Karpas-422 (cell line): ENCODE measurements around the gene CX3CL1. TPM values are rescaled to one million over a fixed set of nuclear protein-coding genes. Genes with fewer than 3 reads are reported as not detected.

Source experiments
- DNase-seq: peaks from one replicate; pipeline ENCODE4 v3.0.0-alpha.2; 2015
- H2AFZ ChIP-seq: fragments of 200-600 bp; sonication (generic); 2 replicates; pipeline ENCODE4 v1.6.1; 2014; ENCODE audit warnings: antibody characterized with exemption, low read length, mixed read lengths
- H3K27ac ChIP-seq: fragments of 200-600 bp; sonication (generic); 2 replicates; pipeline ENCODE4 v1.5.1; 2014; ENCODE audit warnings: mild to moderate bottlenecking, low read length, moderate library complexity
- H3K27me3 ChIP-seq: fragments of 200-600 bp; sonication (generic); 2 replicates; pipeline ENCODE4 v1.6.1; 2014; ENCODE audit warnings: low read length, mixed read lengths
- H3K36me3 ChIP-seq: fragments of 200-600 bp; sonication (generic); 2 replicates; pipeline ENCODE4 v1.6.1; 2014; ENCODE audit warnings: low read length, mixed read lengths; ENCODE audit not compliant: insufficient read depth
- H3K4me1 ChIP-seq: fragments of 200-600 bp; sonication (generic); 2 replicates; pipeline ENCODE4 v1.6.1; 2014; ENCODE audit warnings: mild to moderate bottlenecking, low read length, mixed read lengths
- H3K4me2 ChIP-seq: fragments of 200-600 bp; sonication (generic); 2 replicates; pipeline ENCODE4 v1.6.1; 2014; ENCODE audit warnings: low read length, low read depth, mild to moderate bottlenecking; ENCODE audit not compliant: poor library complexity, severe bottlenecking
- H3K4me3 ChIP-seq: fragments of 200-600 bp; sonication (generic); 2 replicates; pipeline ENCODE4 v1.5.1; 2014; ENCODE audit warnings: mild to moderate bottlenecking, antibody characterized with exemption, low read length, mixed read lengths
- H3K79me2 ChIP-seq: fragments of 200-600 bp; sonication (generic); 2 replicates; pipeline ENCODE4 v1.6.1; 2014; ENCODE audit warnings: mild to moderate bottlenecking, low read length, mixed read lengths
- H3K9ac ChIP-seq: fragments of 200-600 bp; sonication (generic); 2 replicates; pipeline ENCODE4 v1.6.0; 2014; ENCODE audit warnings: low read length
- H3K9me2 ChIP-seq: fragments of 200-600 bp; sonication (generic), shearing (Covaris generic); replicated peaks from 2 replicates; pipeline ENCODE4 v1.6.0; 2014; ENCODE audit warnings: mild to moderate bottlenecking, low read length, moderate library complexity; ENCODE audit not compliant: insufficient read depth
- H3K9me3 ChIP-seq: fragments of 300-700, 200-600 bp; sonication (generic); 2 replicates; pipeline ENCODE4 v1.6.1; 2014; ENCODE audit warnings: low read length, mixed read lengths
- H4K20me1 ChIP-seq: fragments of 200-600 bp; sonication (generic); 2 replicates; pipeline ENCODE4 v1.6.1; 2014; ENCODE audit warnings: mild to moderate bottlenecking, antibody characterized with exemption, low read length, low read depth; ENCODE audit not compliant: insufficient read depth
- total RNA-seq: library from RNA; depleted of rRNA; stranded (reverse); fragments of >200 nt; shearing (Covaris generic); gene quantifications from 2 replicates; pipeline ENCODE4 v1.2.3, GENCODE V29; 2014; ENCODE audit warnings: low replicate concordance

The CX3CL1 gene
- total RNA-seq, 1 experiment from 2014 or later = not detected

- H2AFZ ChIP-seq = no peak overlapping the region
- no peaks in the 10 kb centered on the region for H3K4me1 ChIP-seq
- H3K79me2 ChIP-seq = no peaks in the 10 kb centered on the region
- no peaks in the 10 kb centered on the region for H3K36me3 ChIP-seq
- H3K9me3 ChIP-seq = no peaks in the 10 kb centered on the region
- no peak overlapping the region for H3K27ac ChIP-seq
- DNase-seq = no peak
- H3K9me2 ChIP-seq = no peaks in the 10 kb centered on the region
- H3K4me2 ChIP-seq = no peak overlapping the region
- no peaks in the 10 kb centered on the region for H4K20me1 ChIP-seq
- H3K4me3 ChIP-seq = no peak overlapping the region
- H3K9ac ChIP-seq = no peak overlapping the region
- no peaks in the 10 kb centered on the region for H3K27me3 ChIP-seq
These were observed 11.9 kb upstream of the CX3CL1 start for GRCh38 chr16:57360321-57360935.

DNA sequence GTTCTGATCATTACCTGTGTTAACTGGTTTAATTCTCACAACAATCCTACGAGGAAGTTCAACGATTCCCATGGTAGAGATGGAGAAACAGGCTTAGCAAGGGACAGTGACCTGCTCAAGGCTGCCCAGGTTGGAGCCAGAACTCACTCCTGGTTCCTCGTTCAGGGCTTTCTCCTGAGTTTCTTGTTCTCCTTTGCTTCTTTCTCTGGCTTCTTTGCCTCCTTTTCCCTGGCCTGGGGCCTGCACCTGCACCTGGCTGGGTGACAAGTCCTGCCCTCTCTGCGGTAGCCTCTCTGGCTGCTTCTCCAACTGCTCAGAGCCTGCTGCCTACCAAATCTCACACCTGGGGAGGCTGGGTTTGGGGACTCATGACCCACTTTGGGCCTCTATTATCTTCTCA is 10.9 kb upstream of the CX3CL1 start:
- no peak overlapping the region for H3K4me2 ChIP-seq
- H3K79me2 ChIP-seq = no peaks in the 10 kb centered on the region
- H3K9me2 ChIP-seq = no peaks in the 10 kb centered on the region
- no peak overlapping the region for H2AFZ ChIP-seq
- H3K36me3 ChIP-seq = no peaks in the 10 kb centered on the region
- no peaks in the 10 kb centered on the region for H3K27me3 ChIP-seq
- DNase-seq = no peak
- no peaks in the 10 kb centered on the region for H3K9me3 ChIP-seq
- no peaks in the 10 kb centered on the region for H4K20me1 ChIP-seq
- H3K4me1 ChIP-seq = no peaks in the 10 kb centered on the region
- H3K4me3 ChIP-seq = no peak overlapping the region
- no peak overlapping the region for H3K9ac ChIP-seq
- no peak overlapping the region for H3K27ac ChIP-seq

- Histone ChIP-seq H3K9ac (no peak overlapping the region), H3K36me3 (no peaks in the 10 kb centered on the region), H2AFZ (no peak overlapping the region), H3K4me3 (no peak overlapping the region), H3K9me3 (no peaks in the 10 kb centered on the region), H3K79me2 (no peaks in the 10 kb centered on the region), H3K9me2 (no peaks in the 10 kb centered on the region), H3K4me2 (no peak overlapping the region), H4K20me1 (no peaks in the 10 kb centered on the region), H3K27me3 (no peaks in the 10 kb centered on the region), H3K27ac (no peak overlapping the region), H3K4me1 (no peaks in the 10 kb centered on the region)
- DNase-seq = no peak
These were observed 8.1 kb upstream of the CX3CL1 start for GRCh38 chr16:57364143-57364542.

DNA sequence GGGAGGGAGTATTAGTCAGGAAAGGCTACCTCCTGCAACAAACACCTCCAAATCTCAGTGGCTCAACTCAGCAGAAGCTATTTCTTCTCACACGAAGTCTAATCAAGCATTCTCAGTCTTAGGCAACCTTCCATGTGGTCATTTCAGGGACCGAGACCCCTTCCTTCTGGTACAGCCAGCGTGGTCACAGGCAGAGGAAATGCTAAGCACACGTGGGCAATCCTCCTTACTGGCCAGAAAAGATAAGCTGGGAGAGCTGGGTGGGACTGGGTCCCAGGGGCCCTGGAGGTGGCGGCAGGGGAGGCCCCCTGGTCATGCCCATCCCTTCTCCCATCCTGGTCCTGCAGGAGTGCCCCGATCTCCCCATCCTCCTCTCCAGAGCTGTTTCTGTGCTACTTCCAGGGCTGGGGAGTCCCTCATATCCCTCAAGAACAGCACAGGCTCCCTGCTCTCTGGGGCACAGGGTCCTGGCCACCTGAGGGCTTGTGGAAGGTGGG is 5.7 kb upstream of the CX3CL1 start:
- Histone ChIP-seq H3K9ac (no peak overlapping the region), H3K4me2 (no peak overlapping the region), H3K79me2 (no peaks in the 10 kb centered on the region), H3K36me3 (no peaks in the 10 kb centered on the region), H4K20me1 (no peaks in the 10 kb centered on the region), H3K9me3 (no peaks in the 10 kb centered on the region), H3K9me2 (no peaks in the 10 kb centered on the region), H3K4me1 (no peaks in the 10 kb centered on the region), H2AFZ (no peak overlapping the region), H3K27me3 (no peaks in the 10 kb centered on the region), H3K27ac (no peak overlapping the region), H3K4me3 (no peak overlapping the region)
- no peak for DNase-seq

DNA sequence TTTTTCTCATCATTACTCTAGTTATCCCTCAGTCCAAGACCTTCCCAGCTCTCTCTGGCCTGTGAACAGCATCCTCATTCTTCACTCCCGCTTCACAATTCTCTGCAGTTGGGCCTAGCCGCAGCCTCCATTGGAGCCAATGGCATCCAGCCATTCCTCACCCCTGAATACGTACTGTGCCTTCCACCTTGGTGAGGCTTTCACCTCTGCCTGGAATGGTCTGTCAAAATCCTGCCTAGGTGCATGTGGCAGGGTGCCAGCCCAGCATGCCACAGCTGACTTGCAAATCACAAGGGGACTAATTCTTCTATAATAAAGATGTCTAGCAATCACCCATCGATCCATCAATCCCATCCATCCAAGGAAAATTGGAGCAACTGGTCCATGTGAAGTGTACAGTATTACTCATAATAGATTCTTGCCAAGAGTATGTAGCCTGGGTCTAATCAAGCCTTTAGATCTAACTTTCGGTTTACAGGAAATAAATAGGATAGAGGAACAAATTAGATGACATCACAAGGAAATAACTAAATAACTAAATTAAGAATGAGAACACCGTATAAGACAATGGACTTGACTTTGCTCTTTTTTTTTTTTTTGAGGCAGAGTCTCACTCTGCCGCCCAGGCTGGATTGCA is 5.1 kb upstream of the CX3CL1 start:
- no peak overlapping the region for H3K4me2 ChIP-seq
- no peaks in the 10 kb centered on the region for H3K79me2 ChIP-seq
- H4K20me1 ChIP-seq = no peaks in the 10 kb centered on the region
- H3K36me3 ChIP-seq = no peaks in the 10 kb centered on the region
- no peak overlapping the region for H2AFZ ChIP-seq
- DNase-seq = no peak
- no peaks in the 10 kb centered on the region for H3K9me2 ChIP-seq
- no peaks in the 10 kb centered on the region for H3K9me3 ChIP-seq
- H3K4me3 ChIP-seq = no peak overlapping the region
- H3K4me1 ChIP-seq = no peaks in the 10 kb centered on the region
- H3K9ac ChIP-seq = no peak overlapping the region
- no peaks in the 10 kb centered on the region for H3K27me3 ChIP-seq
- H3K27ac ChIP-seq = no peak overlapping the region

DNA sequence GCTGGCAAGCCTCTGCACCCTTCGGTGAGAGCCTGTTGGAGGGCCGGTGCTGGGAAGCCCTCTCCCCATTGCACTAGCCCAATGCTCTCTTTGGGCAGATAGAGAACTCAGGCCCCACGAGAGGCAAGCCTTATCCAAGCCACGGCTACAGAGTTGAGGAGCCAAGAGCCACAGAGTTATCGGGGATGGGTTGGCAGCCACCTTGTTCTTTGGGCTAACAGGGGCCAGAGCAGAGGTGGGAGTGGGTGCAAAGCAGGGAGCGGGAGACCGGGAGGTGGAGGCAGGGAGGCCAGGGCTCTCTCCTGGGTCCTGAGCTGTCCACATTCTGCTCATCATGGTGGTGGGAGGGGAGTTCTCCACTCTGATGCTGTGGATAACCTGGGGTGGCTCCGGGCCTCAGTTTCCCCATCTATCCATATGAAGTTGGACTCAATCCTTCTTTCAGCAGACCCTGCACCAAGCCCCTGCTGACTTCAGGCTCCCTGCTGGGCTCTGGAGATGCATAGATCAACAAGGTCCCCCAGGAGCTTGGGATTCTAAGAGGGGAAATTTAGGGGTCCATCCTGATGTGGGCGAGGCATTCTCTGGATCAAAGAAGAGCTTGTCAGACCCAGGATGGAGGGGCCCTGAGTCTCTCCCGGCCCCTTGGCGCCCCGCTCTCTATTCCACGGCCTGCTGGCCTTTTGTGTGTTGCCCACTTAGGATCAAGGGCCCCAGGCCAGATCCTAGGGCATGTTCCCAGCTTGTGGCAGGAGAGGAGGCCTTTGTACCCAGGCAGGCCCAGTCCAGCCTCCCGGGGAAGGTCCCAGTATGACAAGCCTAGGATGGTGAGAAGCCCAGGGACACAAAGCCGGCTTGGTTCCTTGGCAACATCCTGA is 557 bp upstream of the CX3CL1 start:
- no peaks in the 10 kb centered on the region for H3K27me3 ChIP-seq
- H3K9ac ChIP-seq = no peak overlapping the region
- H3K9me2 ChIP-seq = no peaks in the 10 kb centered on the region
- no peaks in the 10 kb centered on the region for H3K9me3 ChIP-seq
- no peak overlapping the region for H2AFZ ChIP-seq
- H3K4me3 ChIP-seq = no peak overlapping the region
- H3K4me2 ChIP-seq = no peak overlapping the region
- DNase-seq = no peak
- no peaks in the 10 kb centered on the region for H3K79me2 ChIP-seq
- peaks cover under 1% of the 10 kb centered on the region; the same call in 1 of the 2 replicates for H3K4me1 ChIP-seq
- no peaks in the 10 kb centered on the region for H4K20me1 ChIP-seq
- H3K36me3 ChIP-seq = no peaks in the 10 kb centered on the region
- H3K27ac ChIP-seq = no peak overlapping the region

GRCh38 chr16:57373117-57373947 is 1.0 kb downstream of the CX3CL1 start:
- Histone ChIP-seq H3K4me2 (no peak overlapping the region), H2AFZ (no peak overlapping the region), H4K20me1 (no peaks in the 10 kb centered on the region), H3K27me3 (no peaks in the 10 kb centered on the region), H3K27ac (no peak overlapping the region), H3K9me2 (no peaks in the 10 kb centered on the region), H3K36me3 (no peaks in the 10 kb centered on the region), H3K9ac (no peak overlapping the region), H3K79me2 (no peaks in the 10 kb centered on the region), H3K9me3 (no peaks in the 10 kb centered on the region), H3K4me1 (peaks cover 15% of the 10 kb centered on the region), H3K4me3 (no peak overlapping the region)
- no peak for DNase-seq
